ENCODE data around the gene GSE1.

GRCh38 chr16:85658504-85659326 lies 45.6 kb downstream of the GSE1 start:
- TF ChIP-seq CTCF (IDR thresholded peaks at IDR 0.05; ENCODE audit: insufficient read depth, low read length), result no peak
- TF ChIP-seq POLR2AphosphoS5 (IDR thresholded peaks at IDR 0.05; ENCODE audit: low read depth), result no peak

All from HL-60 (cell line).